ENCODE measurements around the gene ZNF177.

Gene ZNF177

GRCh38 chr19:9353011-9353410 is 9.8 kb upstream of the ZNF177 start:
- Histone ChIP-seq H3K27ac (replicated peaks) (no peak overlapping the region), H3K27me3 (ENCODE audit: insufficient read depth, poor library complexity, severe bottlenecking) (no peaks in the 10 kb centered on the region), H3K4me3 (replicated peaks; ENCODE audit: insufficient read depth, low read length) (no peak overlapping the region)
- no peak for TF ChIP-seq REST (IDR thresholded peaks at IDR 0.05; ENCODE audit: insufficient replicate concordance, low read depth)
- TF ChIP-seq SPI1 (IDR thresholded peaks at IDR 0.05; ENCODE audit: borderline replicate concordance, low read depth) = no peak
- TF ChIP-seq POLR2AphosphoS5 (IDR thresholded peaks at IDR 0.05; ENCODE audit: low read depth) = no peak
- TF ChIP-seq GABPA (IDR thresholded peaks at IDR 0.05; ENCODE audit: low read depth) = no peak
- no peak for TF ChIP-seq CTCF (IDR thresholded peaks at IDR 0.05; ENCODE audit: insufficient read depth, low read length)
- DNase-seq (ENCODE audit: low read depth in 1 of 2, low spot score in 1 of 2) = no peak

- TF ChIP-seq REST (IDR thresholded peaks at IDR 0.05; ENCODE audit: insufficient replicate concordance, low read depth) (no peak), POLR2AphosphoS5 (IDR thresholded peaks at IDR 0.05; ENCODE audit: low read depth) (no peak), SPI1 (IDR thresholded peaks at IDR 0.05; ENCODE audit: borderline replicate concordance, low read depth) (no peak), CTCF (IDR thresholded peaks at IDR 0.05; ENCODE audit: insufficient read depth, low read length) (no peak), GABPA (IDR thresholded peaks at IDR 0.05; ENCODE audit: low read depth) (no peak)
- Histone ChIP-seq H3K27ac (replicated peaks) (no peak overlapping the region), H3K4me3 (replicated peaks; ENCODE audit: insufficient read depth, low read length) (no peak overlapping the region), H3K27me3 (ENCODE audit: insufficient read depth, poor library complexity, severe bottlenecking) (no peaks in the 10 kb centered on the region)
- no peak for DNase-seq (ENCODE audit: low read depth in 1 of 2, low spot score in 1 of 2)
These were observed 8.2 kb upstream of the ZNF177 start for GRCh38 chr19:9354651-9355050.

- TF ChIP-seq SPI1 (IDR thresholded peaks at IDR 0.05; ENCODE audit: borderline replicate concordance, low read depth) = no peak
- no peak for TF ChIP-seq POLR2AphosphoS5 (IDR thresholded peaks at IDR 0.05; ENCODE audit: low read depth)
- TF ChIP-seq REST (IDR thresholded peaks at IDR 0.05; ENCODE audit: insufficient replicate concordance, low read depth) = no peak
- TF ChIP-seq CTCF (IDR thresholded peaks at IDR 0.05; ENCODE audit: insufficient read depth, low read length) = no peak
- TF ChIP-seq GABPA (IDR thresholded peaks at IDR 0.05; ENCODE audit: low read depth) = no peak
- Histone ChIP-seq H3K27me3 (ENCODE audit: insufficient read depth, poor library complexity, severe bottlenecking) (no peaks in the 10 kb centered on the region), H3K27ac (replicated peaks) (no peak overlapping the region), H3K4me3 (replicated peaks; ENCODE audit: insufficient read depth, low read length) (no peak overlapping the region)
- DNase-seq (ENCODE audit: low read depth in 1 of 2, low spot score in 1 of 2) = no peak
These were observed 8.2 kb downstream of the ZNF177 start for GRCh38 chr19:9370738-9371619.
